Fibroblast of the aortic adventitia (primary cell): ENCODE results near the gene HDHD3. TPM values are rescaled to one million over a fixed set of nuclear protein-coding genes. Genes with fewer than 3 reads are reported as not detected.

Experiments used
- DNase-seq: peaks from one replicate; pipeline ENCODE4 v3.0.0-alpha.2; 2010; ENCODE audit warnings: low read depth
- H3K4me3 ChIP-seq: 2 replicates; pipeline ENCODE4 v1.5.1; 2011; ENCODE audit warnings: low read depth, mild to moderate bottlenecking, control low read depth, low read length, moderate library complexity
- total RNA-seq: library from RNA; depleted of rRNA; stranded (reverse); fragments of >200 nt; gene quantifications from 2 replicates; pipeline ENCODE4 v1.2.3, GENCODE V29; 2012; ENCODE audit warnings: low replicate concordance
- TF ChIP-seq, protein P1 (sequence below): IDR thresholded peaks from 2 replicates; pipeline ENCODE4 v1.5.1; 2011; ENCODE audit warnings: mild to moderate bottlenecking, low read length, control low read depth, inconsistent platforms; ENCODE audit not compliant: insufficient read depth

The HDHD3 gene
- total RNA-seq, 1 donor, result 7.8 TPM

DNA sequence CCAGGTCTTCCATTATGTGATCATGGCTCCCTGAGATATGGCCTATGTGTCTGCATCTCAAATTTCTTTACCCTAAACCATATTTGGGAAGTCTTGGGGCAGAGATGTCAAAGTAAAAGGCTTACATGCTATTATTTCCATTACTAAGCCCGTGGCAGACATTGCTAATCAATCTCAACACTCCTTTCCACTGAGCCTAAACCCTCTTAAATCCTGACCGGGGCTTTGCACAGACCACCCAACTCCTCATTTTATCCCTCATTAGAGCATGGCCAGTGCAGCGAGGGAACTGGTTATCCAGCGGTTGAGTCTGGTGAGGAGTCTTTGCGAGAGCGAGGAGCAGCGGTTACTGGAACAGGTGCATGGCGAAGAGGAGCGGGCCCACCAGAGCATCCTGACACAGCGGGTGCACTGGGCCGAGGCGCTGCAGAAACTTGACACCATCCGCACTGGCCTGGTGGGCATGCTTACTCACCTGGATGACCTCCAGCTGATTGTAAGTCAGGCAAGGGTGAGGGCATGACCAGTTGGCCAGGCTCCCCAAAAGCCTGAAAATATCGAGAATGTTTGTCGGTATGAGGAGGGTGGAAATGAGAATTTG is 16.4 kb downstream of the HDHD3 start:
- TF ChIP-seq, protein P1, sequence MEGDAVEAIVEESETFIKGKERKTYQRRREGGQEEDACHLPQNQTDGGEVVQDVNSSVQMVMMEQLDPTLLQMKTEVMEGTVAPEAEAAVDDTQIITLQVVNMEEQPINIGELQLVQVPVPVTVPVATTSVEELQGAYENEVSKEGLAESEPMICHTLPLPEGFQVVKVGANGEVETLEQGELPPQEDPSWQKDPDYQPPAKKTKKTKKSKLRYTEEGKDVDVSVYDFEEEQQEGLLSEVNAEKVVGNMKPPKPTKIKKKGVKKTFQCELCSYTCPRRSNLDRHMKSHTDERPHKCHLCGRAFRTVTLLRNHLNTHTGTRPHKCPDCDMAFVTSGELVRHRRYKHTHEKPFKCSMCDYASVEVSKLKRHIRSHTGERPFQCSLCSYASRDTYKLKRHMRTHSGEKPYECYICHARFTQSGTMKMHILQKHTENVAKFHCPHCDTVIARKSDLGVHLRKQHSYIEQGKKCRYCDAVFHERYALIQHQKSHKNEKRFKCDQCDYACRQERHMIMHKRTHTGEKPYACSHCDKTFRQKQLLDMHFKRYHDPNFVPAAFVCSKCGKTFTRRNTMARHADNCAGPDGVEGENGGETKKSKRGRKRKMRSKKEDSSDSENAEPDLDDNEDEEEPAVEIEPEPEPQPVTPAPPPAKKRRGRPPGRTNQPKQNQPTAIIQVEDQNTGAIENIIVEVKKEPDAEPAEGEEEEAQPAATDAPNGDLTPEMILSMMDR, result no peak

DNA sequence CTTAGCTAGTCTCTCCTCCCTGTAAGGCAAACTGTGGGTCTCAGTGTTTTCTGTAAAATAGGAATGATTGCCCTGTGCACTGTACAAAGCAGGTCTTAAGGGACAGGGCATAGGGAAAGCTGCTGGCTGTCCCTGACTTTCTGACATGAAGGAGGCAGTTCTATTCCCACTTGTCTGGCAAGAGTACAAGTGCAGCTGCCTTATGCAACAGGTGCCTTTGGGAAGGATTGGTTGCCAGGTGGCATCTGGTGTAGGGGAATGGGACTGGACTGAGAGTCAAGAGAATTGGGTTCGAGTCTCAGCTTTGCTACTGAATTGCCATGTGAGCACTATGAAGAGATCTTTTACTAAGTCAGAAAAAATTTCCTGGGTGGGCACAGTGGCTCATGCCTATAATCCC is 17.4 kb downstream of the HDHD3 start:
- DNase-seq, result no peak
- TF ChIP-seq, protein P1, result no peak

More for the DNA sequence above, 16.4 kb downstream of the HDHD3 start:
- no peak for DNase-seq
- no peak overlapping the region for H3K4me3 ChIP-seq

DNA sequence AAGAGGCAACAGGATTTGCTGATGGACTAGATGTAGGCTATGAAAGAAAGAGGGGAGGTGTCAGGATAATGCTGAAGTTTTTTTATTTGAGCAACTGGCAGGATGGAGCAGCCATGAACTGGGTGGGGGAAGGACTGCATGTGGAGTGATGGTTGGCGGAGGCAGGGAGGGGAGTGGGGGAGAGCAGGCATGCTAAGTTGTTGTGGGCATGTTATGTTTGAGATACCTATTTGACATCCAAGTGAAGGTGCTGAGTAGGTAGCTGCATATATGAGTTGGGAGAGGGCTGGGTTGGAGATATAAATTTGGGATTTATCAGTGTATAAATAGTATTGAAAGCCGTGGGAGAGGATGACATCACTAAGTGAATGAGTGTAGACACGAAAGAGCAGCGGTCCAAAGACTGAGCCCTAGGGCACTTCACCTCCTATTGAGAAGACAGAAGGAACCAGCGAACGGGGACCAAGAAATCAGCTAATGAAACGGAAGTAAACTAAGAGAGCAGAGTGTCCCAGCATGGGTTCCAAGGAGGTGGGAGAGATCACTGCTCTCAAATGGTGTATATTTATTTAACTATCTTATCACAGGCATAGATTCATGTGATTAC is 20.0 kb downstream of the HDHD3 start:
- TF ChIP-seq, protein P1, result no peak
- no peak for DNase-seq
- H3K4me3 ChIP-seq, result no peak overlapping the region

More for the DNA sequence above, 17.4 kb downstream of the HDHD3 start:
- H3K4me3 ChIP-seq, result no peak overlapping the region

DNA sequence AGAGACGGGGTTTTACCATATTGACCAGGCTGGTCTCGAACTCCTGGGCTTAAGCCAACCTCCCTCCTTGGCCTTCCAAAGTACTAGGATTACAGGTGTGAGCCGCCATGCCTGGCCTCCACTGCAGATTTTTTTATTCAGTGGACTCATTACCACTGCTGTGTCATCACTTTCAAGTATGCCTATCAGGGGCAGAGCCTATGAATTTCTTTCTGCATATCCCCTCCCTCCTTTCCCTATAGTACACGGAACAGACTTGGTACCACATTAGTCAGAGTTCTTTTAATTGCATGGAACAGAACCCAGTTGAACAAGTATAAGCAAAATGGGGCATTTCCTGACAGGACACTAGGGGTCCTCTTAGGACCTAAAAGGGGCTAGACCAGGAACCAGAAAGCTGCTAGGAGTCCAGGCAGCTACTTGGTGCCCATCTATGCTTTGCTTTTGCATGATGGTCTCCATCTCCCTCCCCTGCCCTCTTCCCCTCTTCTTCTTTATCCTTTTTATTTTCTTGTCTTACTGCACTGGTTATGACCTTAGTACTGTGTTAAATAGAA is 21.7 kb downstream of the HDHD3 start:
- no peak overlapping the region for H3K4me3 ChIP-seq
- DNase-seq, result peak; percentile 38
- TF ChIP-seq, protein P1, result peak; percentile 24

DNA sequence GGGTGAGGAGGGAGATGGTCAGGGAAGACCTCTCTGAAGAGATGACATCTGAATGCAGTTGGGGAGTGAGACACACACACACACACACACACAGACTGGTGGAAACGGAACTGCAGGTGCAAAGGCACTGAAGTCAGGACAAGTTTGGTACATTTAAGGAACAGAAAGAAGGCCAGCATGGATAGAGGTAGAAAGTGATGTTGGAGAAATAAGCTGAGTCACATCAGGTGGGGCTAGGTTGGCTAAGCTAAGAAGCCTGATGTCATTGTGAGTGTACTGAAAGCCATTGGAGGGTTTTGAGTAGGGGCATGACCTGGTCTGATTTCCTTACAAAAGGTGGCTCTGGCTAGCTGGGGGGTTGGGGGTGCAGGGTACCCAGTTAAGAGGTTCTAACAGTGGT is 24.4 kb downstream of the HDHD3 start:
- H3K4me3 ChIP-seq, result no peak overlapping the region
- TF ChIP-seq, protein P1, result no peak
- no peak for DNase-seq

DNA sequence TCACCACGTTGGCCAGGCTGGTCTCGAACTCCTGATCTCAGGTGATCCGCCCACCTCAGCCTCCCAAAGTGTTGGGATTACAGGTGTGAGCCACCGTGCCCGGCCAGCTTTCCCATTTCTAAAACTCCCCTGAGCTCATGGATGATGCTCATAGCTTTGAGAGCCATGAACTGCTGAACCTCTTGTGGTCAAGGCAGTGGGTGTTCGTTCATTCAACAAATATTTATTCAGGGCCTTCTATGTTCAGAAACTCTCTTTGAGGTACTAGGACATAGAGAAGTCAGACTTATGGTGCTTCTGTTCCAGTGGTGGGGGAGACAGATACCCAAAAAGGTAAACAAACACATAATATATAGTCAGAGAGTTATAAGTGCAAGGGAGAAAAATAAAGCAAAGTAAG is 24.8 kb downstream of the HDHD3 start:
- DNase-seq, result no peak
- TF ChIP-seq, protein P1, result no peak
- H3K4me3 ChIP-seq, result no peak overlapping the region
